PC-9 (cell line): ENCODE results near the gene CA11.

ENCODE experiments used
- EZH2 ChIP-seq: fragments of 200-600 bp; sonication (generic); IDR thresholded peaks from 2 replicates; pipeline ENCODE4 v1.8.0; 2017; ENCODE audit warnings: antibody characterized with exemption, low read depth
- TF ChIP-seq, protein P1 (sequence below): fragments of 200-600 bp; sonication (generic); conservative IDR thresholded peaks from 2 replicates; pipeline ENCODE4 v1.6.1; 2017; ENCODE audit warnings: mixed run types, antibody characterized with exemption, mild to moderate bottlenecking, moderate library complexity

DNA sequence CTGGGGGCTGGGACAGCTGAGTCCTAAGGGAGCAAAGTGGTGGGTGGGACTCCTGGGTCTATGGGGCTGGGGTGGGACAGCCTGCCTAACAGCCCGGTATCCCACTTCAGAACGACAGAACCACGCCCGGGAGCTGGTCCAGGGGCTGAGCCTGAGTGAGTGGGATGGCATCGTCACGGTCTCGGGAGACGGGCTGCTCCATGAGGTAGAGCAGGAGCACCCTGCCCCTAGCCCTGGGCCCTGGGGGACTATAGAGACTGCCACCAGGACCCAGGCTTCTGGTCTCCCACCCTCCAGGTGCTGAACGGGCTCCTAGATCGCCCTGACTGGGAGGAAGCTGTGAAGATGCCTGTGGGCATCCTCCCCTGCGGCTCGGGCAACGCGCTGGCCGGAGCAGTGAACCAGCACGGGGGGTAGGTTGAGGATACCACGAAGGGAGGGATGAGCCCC is 18.1 kb downstream of the CA11 start:
- TF ChIP-seq, protein P1, sequence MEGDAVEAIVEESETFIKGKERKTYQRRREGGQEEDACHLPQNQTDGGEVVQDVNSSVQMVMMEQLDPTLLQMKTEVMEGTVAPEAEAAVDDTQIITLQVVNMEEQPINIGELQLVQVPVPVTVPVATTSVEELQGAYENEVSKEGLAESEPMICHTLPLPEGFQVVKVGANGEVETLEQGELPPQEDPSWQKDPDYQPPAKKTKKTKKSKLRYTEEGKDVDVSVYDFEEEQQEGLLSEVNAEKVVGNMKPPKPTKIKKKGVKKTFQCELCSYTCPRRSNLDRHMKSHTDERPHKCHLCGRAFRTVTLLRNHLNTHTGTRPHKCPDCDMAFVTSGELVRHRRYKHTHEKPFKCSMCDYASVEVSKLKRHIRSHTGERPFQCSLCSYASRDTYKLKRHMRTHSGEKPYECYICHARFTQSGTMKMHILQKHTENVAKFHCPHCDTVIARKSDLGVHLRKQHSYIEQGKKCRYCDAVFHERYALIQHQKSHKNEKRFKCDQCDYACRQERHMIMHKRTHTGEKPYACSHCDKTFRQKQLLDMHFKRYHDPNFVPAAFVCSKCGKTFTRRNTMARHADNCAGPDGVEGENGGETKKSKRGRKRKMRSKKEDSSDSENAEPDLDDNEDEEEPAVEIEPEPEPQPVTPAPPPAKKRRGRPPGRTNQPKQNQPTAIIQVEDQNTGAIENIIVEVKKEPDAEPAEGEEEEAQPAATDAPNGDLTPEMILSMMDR, result no peak
- TF ChIP-seq EZH2, result no peak
